GM12878 (cell line): ENCODE results near the gene SRSF9. TPM values are rescaled to one million over a fixed set of nuclear protein-coding genes. Genes with fewer than 3 reads are reported as not detected.

Experiments
- ATAC-seq: fragments of 200-7000 bp; cut with Tn5 transposase; 3 replicates; pipeline ENCODE4 v1.9.1; 2020; ENCODE audit warnings: mild to moderate bottlenecking, moderate library complexity
- BruUV-seq: library from RNA; stranded (reverse); fragments of 400-500 nt; replicated peaks from 2 replicates; lab custom pipeline; 2021; lab: Mats Ljungman, UMichigan
- CTCF ChIA-PET: fragments of 300-600 bp; sonication (Branson Sonifier 250); formaldehyde crosslinking; extraction: SDS; loops from one replicate; lab custom pipeline; 2021; ENCODE audit warnings: inconsistent platforms; lab: Yijun Ruan, JAX
- POLR2A ChIA-PET: fragments of 350-600 bp; formaldehyde crosslinking; extraction: SDS; loops from one replicate; lab custom pipeline; 2021; ENCODE audit warnings: inconsistent platforms; lab: Charles Lee
- RAD21 ChIA-PET: fragments of 300-600 bp; sonication (Branson Sonifier 250); formaldehyde crosslinking; loops from one replicate; lab custom pipeline; 2023; ENCODE audit warnings: antibody characterized with exemption; ENCODE audit not compliant: unreplicated experiment; lab: Charles Lee
- SMC1A ChIA-PET: fragments of 300-600 bp; sonication (Branson Sonifier 250); formaldehyde crosslinking; loops from one replicate; lab custom pipeline; 2023; ENCODE audit not compliant: unreplicated experiment, uncharacterized antibody; lab: Charles Lee
- DNase-seq: peaks from one replicate; pipeline ENCODE4 v3.0.0-alpha.2; 2011; ENCODE audit warnings: low read depth, low spot score
- FAIRE-seq: peaks from 3 replicates; lab custom pipeline; 2011; peaks lifted over from hg19 to GRCh38; lab: Jason Lieb, UNC
- H2AFZ ChIP-seq: 2 replicates; pipeline ENCODE4 v1.6.0; 2011; ENCODE audit warnings: low read depth, low read length, control low read depth; ENCODE audit not compliant: control insufficient read depth
- H3K27ac ChIP-seq: 2 replicates; pipeline ENCODE4 v1.5.1; 2011; ENCODE audit warnings: control low read depth; ENCODE audit not compliant: control insufficient read depth, insufficient read depth
- H3K27me3 ChIP-seq, 2 experiments: replicated peaks in 1 of 2; 2 replicates each; pipeline versions ENCODE4 v1.6.0 to v1.6.1; 2011; ENCODE audit warnings: low read length in 1 of 2; ENCODE audit not compliant: control insufficient read depth in 2 of 2, insufficient read depth in 2 of 2
- H3K36me3 ChIP-seq, 2 experiments: 2 replicates each; pipeline ENCODE4 v1.5.1; 2011; ENCODE audit warnings: low read length in 1 of 2; ENCODE audit not compliant: control insufficient read depth in 2 of 2, insufficient read depth in 2 of 2
- H3K4me1 ChIP-seq: 2 replicates; pipeline ENCODE4 v1.6.1; 2011; ENCODE audit warnings: mild to moderate bottlenecking, low read length, moderate library complexity, mixed read lengths; ENCODE audit not compliant: control insufficient read depth, insufficient read depth
- H3K4me2 ChIP-seq: 2 replicates; pipeline ENCODE4 v1.6.0; 2011; ENCODE audit warnings: control low read depth; ENCODE audit not compliant: control insufficient read depth, insufficient read depth
- H3K4me3 ChIP-seq: fragments of 200-600 bp; sonication (generic); 2 replicates; pipeline ENCODE4 v1.5.1; 2016
- H3K79me2 ChIP-seq: 2 replicates; pipeline ENCODE4 v1.6.0; 2011; ENCODE audit warnings: low read length; ENCODE audit not compliant: control insufficient read depth, insufficient read depth
- H3K9ac ChIP-seq: 2 replicates; pipeline ENCODE4 v1.8.0; 2011; ENCODE audit warnings: low read length, control low read depth, mixed read lengths; ENCODE audit not compliant: control insufficient read depth, insufficient read depth
- H3K9me3 ChIP-seq: replicated peaks from 3 replicates; pipeline ENCODE4 v1.5.1; 2011; ENCODE audit warnings: mild to moderate bottlenecking, low read length; ENCODE audit not compliant: control insufficient read depth, insufficient read depth
- H4K20me1 ChIP-seq: 2 replicates; pipeline ENCODE4 v1.6.0; 2011; ENCODE audit not compliant: control insufficient read depth, insufficient read depth
- EED ChIP-seq: sonication (generic); IDR thresholded peaks from 2 replicates; pipeline ENCODE4 v1.6.1; 2016; ENCODE audit warnings: antibody characterized with exemption, low read depth
- IKZF2 ChIP-seq, 2 experiments: fragments of 450-650 bp; IDR thresholded peaks; 2 replicates each; pipeline ENCODE4 v1.6.1; 2017; ENCODE audit warnings: mild to moderate bottlenecking in 2 of 2, moderate library complexity in 2 of 2
- POU2F2 ChIP-seq: IDR thresholded peaks from 3 replicates; pipeline ENCODE4 v1.6.1; 2011; ENCODE audit warnings: low read depth, mild to moderate bottlenecking, low read length, borderline replicate concordance
- SPI1 ChIP-seq: IDR thresholded peaks from 2 replicates; pipeline ENCODE4 v1.6.1; 2011; ENCODE audit warnings: low read depth, mild to moderate bottlenecking, low read length, moderate library complexity, borderline replicate concordance; ENCODE audit not compliant: insufficient read depth
- TCF3 ChIP-seq: IDR thresholded peaks from 2 replicates; pipeline ENCODE4 v1.6.1; 2012; ENCODE audit warnings: low read depth, mild to moderate bottlenecking, low read length, borderline replicate concordance; ENCODE audit not compliant: insufficient read depth
- WGBS: methylation state at CpG from one replicate; pipeline ENCODE4 v1.1.6; 2016; ENCODE audit warnings: low lambda C conversion rate; ENCODE audit not compliant: insufficient replicate concordance, insufficient coverage; ENCODE audit errors: missing lambda C conversion rate; 5-methylcytosine and 5-hydroxymethylcytosine counted together
- in situ Hi-C: fragments of 300-500 bp; cut with MboI; formaldehyde crosslinking; loops from 9 replicates; pipeline ENCODE4 v1.14.3; 2018; ENCODE audit warnings: mixed read lengths
- intact Hi-C: fragments of 100-400 bp; cut with micrococcal nuclease; formaldehyde crosslinking; loops from one replicate; pipeline ENCODE4 v1.14.2; 2022; ENCODE audit not compliant: unreplicated experiment
- polyA plus RNA-seq, 11 experiments: library from polyadenylated mRNA; depleted of rRNA in 4 of 11; unstranded in 6 of 11; stranded (reverse) in 5 of 11; fragments of >200 nt; fragmentation: Nextera tagmentation in 4 of 11; fragmentation: Illumina TruSeq in 1 of 11; extraction: Ambion mirVana in 4 of 11; extraction: Trizol in 1 of 11; gene quantifications; 1 replicate in 1 of 11; 2 replicates in 10 of 11; pipeline versions ENCODE4 v1.2.1 to v1.2.3, GENCODE V29; 2011 to 2016; ENCODE audit warnings: inconsistent platforms in 2 of 11, missing spikeins in 2 of 11, low read depth in 1 of 11
- total RNA-seq, 4 experiments: library from RNA; depleted of rRNA in 3 of 4; stranded (reverse); fragments of >200 nt in 3 of 4; fragmentation: Illumina TruSeq in 1 of 4; extraction: Trizol in 1 of 4; gene quantifications; 2 replicates each; pipeline versions ENCODE4 v1.2.1 to v1.2.3, GENCODE V29; 2013 to 2021

SRSF9 gene
- total and polyA plus RNA-seq, 10 of the 15 experiments (the other 5 are each of a cell fraction or from before 2014, with no cell fraction given), result 56.2 to 510 (median 186) TPM

GRCh38 chr12:120474616-120474960 is 5.0 kb upstream of the SRSF9 start:
- in situ Hi-C loops, result no loop called here
- FAIRE-seq (no peak), ATAC-seq (peak; percentile 3; the same call in 1 of the 3 replicates), DNase-seq (no peak)
- H3K4me1 ChIP-seq, result peaks cover 4% of the 10 kb centered on the region; the same call in 1 of the 2 replicates
- SMC1A ChIA-PET, result interaction anchor here (1.3 kb wide), 1 partner anchor 9 kb away, joined by 3 read pairs; no protein-coding TSS in a partner anchor
- no peak overlapping the region for H3K27ac ChIP-seq
- H3K9ac ChIP-seq, result no peak overlapping the region
- H3K27me3 ChIP-seq, result no peaks in the 10 kb centered on the region
- H2AFZ ChIP-seq, result no peak overlapping the region
- no peaks in the 10 kb centered on the region for H4K20me1 ChIP-seq
- POLR2A ChIA-PET, result interaction anchor here (1.0 to 1.3 kb wide), 2 partner anchors 11 to 22 kb away, joined by 4 read pairs; no protein-coding TSS in a partner anchor
- CTCF ChIA-PET, result interaction anchor here (0.7 to 2.7 kb wide), 8 partner anchors 11 to 157 kb away, joined by 3 to 9 read pairs (median 4); partner anchors contain the start of gene DYNLL1
- peaks cover 9% of the 10 kb centered on the region for H3K79me2 ChIP-seq
- intact Hi-C loops, result no loop called here
- H3K36me3 ChIP-seq, result no peaks in the 10 kb centered on the region
- WGBS, result 3% methylated on average over 2 of the region's 2 CpGs
- no TSS peak for BruUV-seq
- TF ChIP-seq IKZF2 (IDR thresholded peaks at IDR 0.05), result peak; percentile 17 to 35; a peak in 2 of 4 replicates
- peak; percentile 64 for TF ChIP-seq EED
- no peak for TF ChIP-seq POU2F2
- TF ChIP-seq TCF3, result no peak
- peak; percentile 68; the same call in 1 of the 2 replicates for TF ChIP-seq SPI1
- no peak overlapping the region for H3K4me3 ChIP-seq
- no peaks in the 10 kb centered on the region for H3K9me3 ChIP-seq
- no peak overlapping the region for H3K4me2 ChIP-seq
- RAD21 ChIA-PET, result interaction anchor here (0.7 kb wide), 1 partner anchor 22 kb away, joined by 6 read pairs; no protein-coding TSS in a partner anchor
